Measurements from ENCODE around the gene GLMN. TPM values are rescaled to one million over a fixed set of nuclear protein-coding genes. Genes with fewer than 3 reads are reported as not detected.
A peak's percentile ranks its signal among the peaks of the same experiment; 100 is the strongest.

Gene GLMN
- total RNA-seq, 1 experiment from 2014 or later, result 23.6 TPM

DNA sequence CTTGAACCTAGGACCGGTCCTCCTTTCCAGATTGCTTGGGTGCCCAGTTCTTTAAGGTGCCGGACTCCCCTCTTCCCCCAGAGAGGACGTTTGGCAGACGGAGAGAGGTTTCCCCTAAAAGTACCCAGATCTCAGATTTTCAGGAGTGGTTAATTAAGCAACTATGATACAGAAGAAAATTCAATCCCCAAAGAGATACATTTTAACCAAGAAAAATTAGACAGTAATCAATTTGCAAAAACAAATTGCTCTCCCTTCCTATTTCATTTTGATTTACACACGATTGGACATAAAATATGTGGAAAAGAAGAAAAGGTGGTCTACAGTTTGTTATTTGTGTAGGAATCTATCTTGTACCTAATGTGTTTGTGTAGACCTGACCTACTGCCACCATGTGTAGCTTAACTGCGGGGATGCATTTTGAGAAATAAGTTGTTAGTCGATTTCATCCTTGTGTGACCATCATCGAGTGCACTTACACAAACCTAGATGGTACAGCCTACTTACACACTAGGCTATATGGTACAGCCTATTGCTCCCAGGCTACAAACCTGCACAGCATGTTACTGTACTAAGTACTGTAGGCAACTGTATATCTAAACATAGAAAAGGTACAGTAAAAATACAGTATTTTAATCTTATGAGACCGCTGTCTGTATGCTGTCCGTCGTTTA lies 827 bp upstream of the GLMN start:
- peak overlapping the region; percentile 68 for H3K4me2 ChIP-seq (ENCODE audit: insufficient read depth, insufficient read length, low read length)
- H3K4me1 ChIP-seq (ENCODE audit: insufficient read depth, low read length), result no peaks in the 10 kb centered on the region; the same call in 1 of the 2 replicates
- no peak overlapping the region for H2BK15ac ChIP-seq (ENCODE audit: low read depth, low read length)
- H3K79me1 ChIP-seq (ENCODE audit: insufficient read depth, low read depth, low read length, poor library complexity, severe bottlenecking), result no peaks in the 10 kb centered on the region
- H3K14ac ChIP-seq (ENCODE audit: insufficient read depth, low read length), result peak overlapping the region; percentile 55
- no peak overlapping the region for H2BK120ac ChIP-seq (ENCODE audit: low read depth, low read length, poor library complexity, severe bottlenecking)
- H3K27ac Mint-ChIP-seq, result peak overlapping the region; percentile 13 to 100 (median 99); a peak in 5 of 7 replicates
- DNase-seq, result no peak
- no peak overlapping the region for H2BK12ac ChIP-seq (ENCODE audit: insufficient read length, low read depth, low read length)
- no peak overlapping the region for H3T11ph ChIP-seq (ENCODE audit: low read length)
- no peaks in the 10 kb centered on the region for H3K23me2 ChIP-seq (ENCODE audit: insufficient read length, low read depth, low read length, poor library complexity, severe bottlenecking)
- no peak overlapping the region for H2BK20ac ChIP-seq (ENCODE audit: low read depth, low read length, poor library complexity, severe bottlenecking)
- H3K36me3 Mint-ChIP-seq (ENCODE audit: insufficient read depth in 1 of 3, low read depth in 3 of 3), result peaks cover 22 to 41% (median 41%) of the 10 kb centered on the region in 3 experiments
- no peak overlapping the region for H4K5ac ChIP-seq (ENCODE audit: insufficient read length, low read depth, low read length)
- no peak overlapping the region for H4K91ac ChIP-seq (ENCODE audit: insufficient read length, low read depth, low read length)
- H3K4ac ChIP-seq (ENCODE audit: low read depth, low read length), result no peak overlapping the region
- H3K9ac ChIP-seq (ENCODE audit: extremely low read depth, insufficient read length, low read length), result peak overlapping the region; percentile 44
- H3K9me3 ChIP-seq (ENCODE audit: control insufficient read depth, low read depth, low read length), result no peaks in the 10 kb centered on the region
- no peaks in the 10 kb centered on the region for H3K9me3 Mint-ChIP-seq
- H3K27ac ChIP-seq (ENCODE audit: insufficient read length, low read depth, low read length), result no peak overlapping the region
- no peak overlapping the region for H2BK5ac ChIP-seq (ENCODE audit: insufficient read length, low read length)
- TF ChIP-seq, protein P1, sequence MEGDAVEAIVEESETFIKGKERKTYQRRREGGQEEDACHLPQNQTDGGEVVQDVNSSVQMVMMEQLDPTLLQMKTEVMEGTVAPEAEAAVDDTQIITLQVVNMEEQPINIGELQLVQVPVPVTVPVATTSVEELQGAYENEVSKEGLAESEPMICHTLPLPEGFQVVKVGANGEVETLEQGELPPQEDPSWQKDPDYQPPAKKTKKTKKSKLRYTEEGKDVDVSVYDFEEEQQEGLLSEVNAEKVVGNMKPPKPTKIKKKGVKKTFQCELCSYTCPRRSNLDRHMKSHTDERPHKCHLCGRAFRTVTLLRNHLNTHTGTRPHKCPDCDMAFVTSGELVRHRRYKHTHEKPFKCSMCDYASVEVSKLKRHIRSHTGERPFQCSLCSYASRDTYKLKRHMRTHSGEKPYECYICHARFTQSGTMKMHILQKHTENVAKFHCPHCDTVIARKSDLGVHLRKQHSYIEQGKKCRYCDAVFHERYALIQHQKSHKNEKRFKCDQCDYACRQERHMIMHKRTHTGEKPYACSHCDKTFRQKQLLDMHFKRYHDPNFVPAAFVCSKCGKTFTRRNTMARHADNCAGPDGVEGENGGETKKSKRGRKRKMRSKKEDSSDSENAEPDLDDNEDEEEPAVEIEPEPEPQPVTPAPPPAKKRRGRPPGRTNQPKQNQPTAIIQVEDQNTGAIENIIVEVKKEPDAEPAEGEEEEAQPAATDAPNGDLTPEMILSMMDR (conservative IDR thresholded peaks at IDR 0.05), result no peak
- no peak overlapping the region for H4K8ac ChIP-seq (replicated peaks; ENCODE audit: insufficient read length, low read depth, low read length)
- WGBS (ENCODE audit: extremely low coverage, insufficient read length, low lambda C conversion rate), result no CpG with 5 or more reads among the region's 11 CpGs
- no peaks in the 10 kb centered on the region for H3K27me3 Mint-ChIP-seq (ENCODE audit: low read depth)
- no peak overlapping the region for H2AK5ac ChIP-seq (ENCODE audit: insufficient read length, low read length)
- H3K56ac ChIP-seq (ENCODE audit: insufficient read length, low read depth, low read length), result no peak overlapping the region
- no peak overlapping the region for H2AFZ ChIP-seq (ENCODE audit: low read length)
- no peak overlapping the region for H3K23ac ChIP-seq (ENCODE audit: insufficient read length, low read depth, low read length)
- peaks cover 16 to 20% of the 10 kb centered on the region in 2 experiments for H3K4me1 Mint-ChIP-seq
- H3K27me3 ChIP-seq (ENCODE audit: insufficient read depth, low read length), result no peaks in the 10 kb centered on the region
- H4K20me1 ChIP-seq (ENCODE audit: control insufficient read depth, insufficient read depth, insufficient read length), result no peaks in the 10 kb centered on the region
- peak overlapping the region; percentile 6 for H3K18ac ChIP-seq (ENCODE audit: insufficient read length, low read depth, low read length)
- peak overlapping the region; percentile 94 to 97 for H3K4me3 Mint-ChIP-seq
- H3K79me2 ChIP-seq (ENCODE audit: insufficient read depth, low read length), result no peaks in the 10 kb centered on the region
